Smooth muscle cell of the brain vasculature (primary cell): Measurements from ENCODE around the gene CHD6.

Experiments used
- DNase-seq: peaks from one replicate; pipeline ENCODE4 v3.0.0-alpha.2; 2012; ENCODE audit warnings: low read depth, low spot score

CHD6 gene

DNA sequence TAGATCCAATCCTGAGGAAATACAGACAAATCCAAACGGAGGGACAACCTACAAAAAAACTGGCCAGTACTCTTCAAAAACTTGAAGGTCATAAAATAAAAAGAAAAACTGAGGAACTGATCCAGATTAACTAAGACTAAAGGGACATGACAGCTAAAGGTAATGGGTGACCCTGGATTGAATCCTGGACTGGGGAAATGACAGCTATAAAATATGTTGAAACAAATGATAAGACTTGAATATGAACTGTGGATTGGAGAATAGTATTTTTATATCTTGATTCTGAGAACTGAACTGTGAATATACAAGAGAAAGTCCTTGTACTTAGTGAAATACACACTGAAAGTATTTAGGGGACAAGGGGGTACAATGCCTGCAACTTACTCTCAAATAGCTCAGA is 154.6 kb downstream of the CHD6 start:
- no peak for DNase-seq

DNA sequence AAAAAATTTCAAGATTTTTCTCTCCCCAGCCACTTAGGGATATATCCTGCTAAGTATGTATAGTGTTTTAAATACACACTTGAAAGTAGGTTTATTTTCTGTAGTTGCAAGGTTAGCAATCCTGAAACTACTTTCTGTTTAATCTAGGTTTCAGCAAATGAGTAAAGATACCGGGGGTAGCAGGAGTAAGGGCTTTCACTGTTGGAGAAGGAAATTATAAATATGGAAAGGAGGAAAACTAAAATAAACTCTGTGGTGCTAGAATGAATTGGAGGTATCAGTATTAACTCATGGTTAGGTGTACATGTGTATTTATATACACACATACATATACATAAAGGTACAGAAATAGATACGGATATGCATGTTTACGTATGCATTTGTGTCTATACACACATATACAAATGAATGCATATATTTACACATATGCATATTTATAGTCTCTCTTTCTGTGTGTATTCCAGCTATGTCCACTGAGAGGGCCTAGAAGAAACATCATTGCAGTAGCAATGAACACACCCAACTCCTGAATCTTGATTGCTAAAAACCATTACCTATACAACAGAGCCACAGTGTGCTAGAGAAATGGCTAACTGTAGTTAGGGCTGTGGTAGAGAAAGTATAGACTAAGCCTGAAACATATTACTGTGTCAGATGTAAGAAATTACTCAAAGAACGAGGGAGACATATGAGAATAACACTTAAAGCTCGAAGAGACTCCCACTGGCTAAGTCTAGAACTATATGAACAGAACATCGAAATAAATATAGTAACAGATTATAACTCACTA is 155.6 kb downstream of the CHD6 start:
- no peak for DNase-seq

DNA sequence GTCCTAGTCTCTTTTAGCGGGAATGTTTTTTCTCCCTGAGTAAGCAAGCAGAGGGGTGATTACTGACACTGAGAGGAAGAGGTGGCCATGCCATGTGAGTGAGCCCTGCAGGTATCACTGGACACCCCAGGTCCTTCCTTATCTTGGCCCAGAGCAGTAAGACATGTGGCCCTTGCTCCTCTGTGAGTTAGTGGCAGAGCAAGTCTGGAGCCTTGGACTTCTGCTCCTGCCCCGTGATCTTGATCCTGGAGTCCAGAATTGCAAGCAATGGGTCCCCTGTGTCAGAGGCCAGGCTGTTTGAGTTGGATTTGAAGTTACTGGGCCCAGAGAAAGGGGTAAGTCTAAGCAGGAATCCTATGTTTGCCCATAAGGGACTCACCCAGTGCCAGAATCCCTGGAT is 159.4 kb downstream of the CHD6 start:
- no peak for DNase-seq

DNA sequence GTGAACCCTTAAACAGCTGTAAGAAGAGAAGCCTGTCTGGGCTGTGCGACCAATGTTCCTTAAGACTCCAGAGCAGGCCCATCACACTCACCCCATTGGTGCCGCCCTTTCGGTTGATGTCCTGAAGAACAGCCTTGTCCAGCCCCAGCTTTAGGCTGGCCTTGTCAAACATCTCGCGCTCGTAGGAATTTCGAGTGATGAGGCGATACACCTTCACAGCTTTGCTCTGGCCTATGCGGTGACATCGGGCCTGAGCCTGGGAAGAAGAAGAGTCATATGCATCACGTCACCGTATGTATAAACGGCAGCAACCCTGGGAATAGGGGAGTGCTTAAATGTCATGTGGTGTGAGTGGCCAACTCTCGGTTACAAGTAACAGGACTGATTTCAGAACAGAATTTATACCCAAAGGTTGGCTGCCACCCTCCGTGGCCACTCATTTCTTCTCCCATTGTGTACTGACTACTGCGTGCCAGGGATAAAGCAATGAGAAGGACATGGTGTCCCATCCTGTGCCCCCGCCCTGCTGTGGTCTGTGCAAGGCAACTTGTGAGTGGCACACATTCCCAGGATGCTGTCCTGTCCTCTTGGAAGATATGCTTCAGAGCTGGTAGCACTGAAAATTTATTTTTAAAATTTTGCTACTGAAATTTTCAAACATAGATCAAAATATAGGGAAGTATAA is 160.9 kb downstream of the CHD6 start:
- no peak for DNase-seq

DNA sequence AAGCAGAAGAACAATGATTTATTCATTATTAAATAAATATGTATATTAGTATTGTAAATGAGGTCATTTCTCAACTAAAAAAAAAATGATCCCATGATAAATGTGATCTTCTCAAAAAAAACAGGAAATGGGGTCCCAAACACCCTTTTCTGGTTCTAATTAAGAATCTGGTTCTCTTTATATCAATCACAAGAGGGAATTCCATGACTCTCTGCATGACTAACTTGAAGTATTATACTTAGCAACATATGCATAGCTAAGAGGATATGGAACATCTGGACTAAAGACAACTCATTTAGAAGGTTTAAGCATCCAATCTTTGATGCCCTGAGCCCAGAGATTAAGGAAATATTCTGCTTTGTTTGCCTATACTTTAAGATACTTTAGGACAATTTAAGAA is 161.8 kb downstream of the CHD6 start:
- no peak for DNase-seq

DNA sequence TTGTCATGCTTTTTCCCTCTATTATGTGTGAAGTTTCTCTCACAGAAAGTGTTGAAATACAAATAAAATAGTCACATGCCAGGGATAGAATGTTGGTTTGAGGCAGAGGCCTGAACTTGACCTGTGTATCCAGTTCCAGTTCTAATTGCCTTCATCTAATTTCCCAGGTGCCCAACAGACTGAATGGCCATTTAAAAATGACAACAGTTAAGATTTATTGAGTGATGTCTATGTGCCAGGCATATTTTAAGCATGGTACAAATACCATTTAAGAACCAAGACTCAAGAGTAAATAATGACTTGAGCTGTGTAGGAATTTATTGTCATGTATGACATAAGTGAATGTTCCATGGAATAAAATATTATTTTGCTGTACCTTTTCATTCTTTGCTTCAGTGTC is 163.9 kb downstream of the CHD6 start:
- no peak for DNase-seq

DNA sequence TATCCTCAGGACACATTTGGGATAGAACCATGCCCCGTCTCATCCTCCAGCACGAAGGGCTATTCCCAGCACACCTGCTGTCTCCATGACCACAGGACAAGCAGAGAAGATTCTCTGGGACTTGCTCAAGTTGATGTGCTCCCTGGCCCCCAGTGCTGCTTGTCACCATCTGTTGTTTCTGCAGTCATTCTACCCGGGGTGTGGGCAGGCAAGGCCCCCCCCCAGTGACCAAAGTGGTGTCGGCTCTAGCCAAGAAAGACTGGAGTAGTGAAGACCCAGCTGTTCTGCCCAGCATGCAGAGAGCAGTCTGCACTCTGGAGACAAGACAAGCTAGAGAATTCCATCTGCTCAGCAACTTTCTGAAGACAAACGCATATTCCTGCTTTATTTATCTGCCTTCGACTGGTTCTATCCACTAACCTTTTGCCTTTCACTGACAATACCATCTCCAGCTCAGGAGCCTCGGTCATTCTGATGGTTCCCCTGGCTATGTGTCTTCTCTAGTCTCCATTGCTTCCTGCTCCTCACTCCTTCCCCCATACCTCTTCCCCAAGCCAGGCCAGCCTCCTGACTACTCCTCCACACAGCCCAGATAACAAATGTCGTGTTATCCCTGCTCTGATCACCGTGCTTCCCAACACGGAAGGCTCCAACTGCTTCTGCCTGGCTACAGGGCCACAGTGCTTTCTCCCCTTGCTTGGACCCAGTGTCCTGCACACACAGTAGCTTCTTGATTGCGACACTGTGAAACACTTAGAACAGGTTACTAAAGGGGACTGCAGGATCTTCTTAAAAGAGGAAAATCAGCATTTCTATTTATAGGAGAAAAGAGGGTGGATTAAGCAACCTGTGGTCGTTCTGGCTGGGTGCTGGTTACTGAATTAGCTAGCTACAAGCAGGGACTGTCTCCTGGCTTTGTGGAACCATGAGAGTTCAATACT is 164.9 kb downstream of the CHD6 start:
- no peak for DNase-seq

DNA sequence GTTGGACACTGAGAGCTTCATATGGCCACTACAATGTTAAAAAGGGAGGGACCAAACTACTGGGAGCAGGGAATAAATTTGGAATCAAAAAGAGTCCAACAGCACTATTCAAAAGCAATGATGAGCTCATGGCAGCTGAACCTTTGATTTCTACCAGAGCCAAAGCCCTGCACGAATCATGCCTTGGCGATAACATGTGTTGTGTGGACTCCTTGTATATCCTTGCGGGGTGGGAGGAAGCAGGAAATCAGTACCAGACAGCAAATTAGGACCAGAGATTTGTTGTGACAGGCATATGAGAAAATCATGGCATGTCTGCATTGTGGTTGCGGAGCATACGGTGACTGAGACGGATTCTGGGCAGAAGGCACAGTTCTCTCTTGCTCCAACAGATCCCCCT is 166.0 kb downstream of the CHD6 start:
- no peak for DNase-seq

DNA sequence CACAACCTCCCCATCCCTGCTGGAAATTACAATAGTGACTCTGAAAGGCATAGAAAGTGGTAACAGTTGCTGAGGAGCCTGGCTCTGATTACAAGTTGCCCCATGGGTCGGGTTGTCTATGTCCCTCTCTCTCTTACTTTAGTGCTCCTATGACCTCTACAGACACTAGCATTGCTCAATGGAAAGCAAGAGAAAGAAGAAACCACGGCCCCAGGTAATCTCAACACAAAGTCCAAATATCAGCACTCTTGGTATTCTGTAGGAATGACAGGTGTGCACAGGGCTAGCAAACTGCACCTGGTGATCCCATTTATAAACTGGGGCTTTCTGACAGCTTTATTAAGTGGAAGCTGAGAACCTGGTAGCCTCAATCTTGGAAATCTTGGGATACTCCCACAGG is 171.2 kb downstream of the CHD6 start:
- DNase-seq: no peak

DNA sequence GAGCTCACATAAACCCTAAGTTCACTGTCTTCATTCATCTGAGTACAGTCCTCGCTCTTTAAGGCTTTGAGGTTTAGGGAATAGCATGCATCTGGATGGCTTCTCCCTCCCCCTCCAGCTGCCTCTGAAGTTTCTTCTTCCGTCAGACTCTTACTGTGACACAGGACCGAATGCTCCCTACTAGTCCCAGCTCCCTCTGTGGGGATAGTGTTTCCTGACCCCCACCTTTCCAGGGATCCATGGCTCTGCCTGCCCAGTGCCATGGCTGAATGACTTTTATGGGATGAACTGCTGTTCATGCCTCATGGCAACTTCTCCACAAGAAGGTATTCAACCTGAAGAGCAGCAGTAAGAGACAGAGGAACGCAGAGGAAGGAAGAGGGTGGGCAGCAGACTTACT is 171.7 kb downstream of the CHD6 start:
- no peak for DNase-seq

DNA sequence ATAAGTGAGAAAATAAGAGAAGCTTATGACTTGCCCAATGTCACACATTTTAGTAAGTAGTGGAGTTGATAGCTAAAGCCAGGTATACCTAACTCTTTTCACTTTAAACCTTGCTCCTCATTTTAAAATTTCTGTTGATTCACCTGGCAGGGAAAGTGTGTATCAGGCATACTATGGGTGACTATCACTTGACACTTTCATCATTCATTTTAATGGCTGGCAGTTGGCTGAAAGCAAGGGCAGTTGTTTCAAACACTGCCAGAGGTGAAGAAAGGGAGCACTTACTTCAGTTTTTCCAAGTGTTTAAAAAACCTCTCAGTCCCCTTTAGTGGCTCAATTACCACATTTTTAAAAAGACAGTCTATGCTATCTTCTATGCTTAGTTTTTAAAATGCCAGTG is 173.4 kb downstream of the CHD6 start:
- DNase-seq: no peak

DNA sequence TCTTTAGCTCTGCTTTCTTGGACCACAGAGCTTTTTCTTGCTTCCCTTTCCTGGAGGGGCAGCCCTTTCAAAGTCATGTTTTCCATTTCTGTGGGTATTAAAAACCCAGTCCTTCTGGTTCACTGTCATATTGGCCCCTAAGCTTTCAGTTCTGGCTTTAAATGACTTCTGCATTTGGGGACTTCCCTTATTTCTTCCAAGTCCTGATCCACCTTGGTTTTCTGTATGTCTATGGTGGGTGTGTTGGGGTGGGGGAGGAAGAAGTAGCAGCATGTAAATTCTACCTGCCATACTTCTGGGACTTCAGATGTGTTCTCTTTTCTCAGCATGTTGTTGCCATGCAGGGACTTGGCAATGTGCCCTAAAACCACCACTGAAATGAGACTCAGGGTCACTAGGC is 174.5 kb downstream of the CHD6 start:
- DNase-seq: no peak

DNA sequence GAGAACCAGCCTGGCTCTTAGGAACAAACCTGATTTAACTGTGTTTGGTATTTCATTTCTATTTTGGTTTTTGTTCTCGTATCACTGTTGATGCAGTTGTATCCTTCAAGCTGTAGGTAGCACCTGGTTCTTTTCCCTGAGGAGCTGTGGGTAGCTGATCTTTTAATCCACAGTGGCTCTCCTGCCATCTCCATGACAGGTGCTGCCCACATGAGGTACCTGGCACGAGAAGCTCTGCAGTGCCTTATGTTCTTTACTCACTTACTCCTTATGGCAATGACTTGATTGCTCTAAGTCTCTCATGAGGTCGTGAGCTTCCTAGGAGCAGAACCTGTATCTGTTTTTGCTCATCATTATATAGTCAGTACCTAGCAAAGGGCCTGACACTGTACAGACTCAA is 177.3 kb downstream of the CHD6 start:
- no peak for DNase-seq

DNA sequence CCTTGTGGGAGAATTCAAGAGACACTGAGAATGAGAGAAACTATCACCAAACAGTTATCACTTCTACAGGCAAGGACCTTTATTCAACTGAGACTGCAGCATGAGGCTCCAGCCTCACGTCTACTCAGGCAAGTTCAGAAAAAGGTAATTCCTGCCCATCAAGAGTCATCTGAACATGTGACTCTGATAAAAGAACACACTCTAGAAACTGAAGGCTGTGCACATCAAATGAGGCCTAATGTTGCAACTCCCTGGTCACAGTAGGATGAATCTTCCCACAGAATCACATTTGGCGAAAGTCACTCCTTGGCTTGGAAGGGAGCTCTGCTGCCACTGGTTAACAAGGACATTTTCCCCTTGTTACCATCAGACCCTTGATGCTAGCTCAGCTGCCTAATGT is 180.3 kb downstream of the CHD6 start:
- no peak for DNase-seq

DNA sequence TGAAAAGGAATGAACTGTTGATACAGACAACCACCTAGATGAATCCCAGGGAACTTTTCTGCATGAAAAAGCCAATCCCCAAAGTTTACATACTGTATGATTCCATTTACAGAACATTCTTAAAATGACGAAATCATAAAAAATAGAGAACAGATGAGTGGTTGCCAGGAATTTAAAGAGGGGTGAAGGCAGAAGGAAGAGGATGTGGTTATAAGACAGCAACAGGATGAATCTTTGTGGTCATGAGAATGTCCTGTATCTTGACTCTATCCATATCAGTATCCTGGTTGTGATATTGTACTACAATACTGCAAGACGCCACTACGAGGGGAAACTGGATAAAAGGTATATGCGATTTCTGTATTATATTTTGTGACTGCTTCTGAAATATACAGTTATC is 181.5 kb downstream of the CHD6 start:
- DNase-seq: no peak

DNA sequence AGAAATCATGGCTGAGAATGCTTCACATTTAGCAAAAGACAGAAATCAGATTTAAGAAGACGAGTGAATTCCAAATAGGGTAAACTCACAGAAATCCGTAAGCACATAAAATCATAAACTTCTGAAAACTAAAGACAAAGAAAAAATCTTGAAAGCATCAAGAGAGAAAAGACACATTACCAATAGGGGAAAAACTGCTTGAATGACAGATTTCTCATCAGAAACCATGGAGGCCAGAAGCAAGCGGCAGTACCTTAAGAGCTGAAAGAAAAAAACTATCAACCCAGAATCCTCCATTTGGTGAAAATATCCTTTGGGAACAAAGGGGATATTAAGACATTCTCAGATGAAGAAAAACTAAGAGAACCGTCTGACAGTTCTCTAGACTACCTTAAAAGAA is 185.0 kb downstream of the CHD6 start:
- DNase-seq: no peak

DNA sequence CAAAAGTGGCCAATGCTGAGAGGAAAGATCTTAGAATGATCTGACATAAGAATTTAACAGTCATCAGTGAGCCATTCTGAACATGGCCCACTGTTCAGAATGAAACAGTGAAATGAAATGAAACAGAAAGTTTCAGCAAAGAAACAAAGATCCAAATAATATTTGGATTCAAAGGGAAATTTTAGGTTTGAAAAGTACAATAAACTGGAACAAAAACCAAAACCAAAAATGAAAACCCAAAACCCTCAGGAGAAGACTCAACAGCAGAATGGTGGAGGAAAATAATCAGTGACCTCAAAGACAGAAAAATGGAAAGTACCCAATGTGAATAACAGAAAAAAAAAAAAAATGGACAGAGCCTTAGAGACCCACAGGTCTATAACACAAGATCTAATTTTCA is 185.4 kb downstream of the CHD6 start:
- no peak for DNase-seq

DNA sequence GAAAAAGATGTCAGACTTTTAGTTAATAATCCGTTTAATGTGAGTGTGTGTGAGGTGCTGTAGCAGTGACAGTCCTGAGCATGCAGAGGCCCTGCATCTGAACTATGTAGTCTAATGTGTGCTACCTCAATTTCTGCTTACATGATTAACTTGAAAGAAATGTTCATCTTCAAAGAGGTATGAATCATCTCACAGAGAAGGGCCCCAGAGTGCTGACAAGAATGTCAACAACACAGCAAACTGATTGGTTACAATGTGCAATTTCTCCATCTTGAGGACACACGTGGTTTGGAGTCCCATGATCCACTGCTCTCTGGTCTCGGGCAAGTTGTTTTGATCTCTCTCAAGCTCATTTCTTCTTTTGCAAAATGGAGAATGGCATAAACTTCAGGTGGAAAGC is 189.9 kb downstream of the CHD6 start:
- no peak for DNase-seq

DNA sequence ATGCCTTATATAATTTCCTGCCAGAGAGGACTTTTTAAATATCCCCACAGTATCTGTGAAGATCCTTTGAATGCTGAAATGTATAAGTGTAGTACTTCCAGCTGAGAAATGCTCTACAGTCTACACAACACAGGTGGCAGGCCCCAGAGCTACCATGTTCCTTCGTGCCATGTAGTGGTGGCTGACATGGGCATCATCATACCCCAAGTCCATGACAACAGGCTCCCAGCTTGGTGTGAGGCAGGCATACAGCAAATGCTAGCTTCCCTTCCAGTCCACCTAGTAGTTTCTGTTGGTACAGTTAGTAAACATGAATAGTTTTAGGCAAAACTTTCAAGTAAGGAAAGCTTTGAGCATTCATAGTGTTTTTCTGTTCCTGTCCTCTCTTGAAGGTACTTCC is 190.3 kb downstream of the CHD6 start:
- no peak for DNase-seq

DNA sequence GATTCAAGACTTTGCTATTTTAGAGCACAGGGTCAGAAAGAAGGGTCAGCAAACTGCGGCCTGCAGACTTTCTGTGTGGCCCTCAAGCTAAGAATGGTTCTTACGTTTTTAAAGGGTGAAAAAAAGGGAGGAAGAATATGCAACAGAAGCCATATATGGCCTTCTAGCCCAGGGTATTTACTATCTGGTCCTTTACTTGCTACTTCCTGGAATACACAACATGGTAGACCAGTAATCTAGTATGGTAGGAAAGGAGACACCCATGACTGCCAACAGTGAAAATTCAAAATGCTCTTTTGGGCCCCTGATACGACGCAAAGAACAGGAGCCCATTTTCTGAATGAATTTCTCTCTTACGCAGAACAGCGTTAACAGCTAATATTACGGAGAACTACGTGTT is 191.2 kb downstream of the CHD6 start:
- no peak for DNase-seq

DNA sequence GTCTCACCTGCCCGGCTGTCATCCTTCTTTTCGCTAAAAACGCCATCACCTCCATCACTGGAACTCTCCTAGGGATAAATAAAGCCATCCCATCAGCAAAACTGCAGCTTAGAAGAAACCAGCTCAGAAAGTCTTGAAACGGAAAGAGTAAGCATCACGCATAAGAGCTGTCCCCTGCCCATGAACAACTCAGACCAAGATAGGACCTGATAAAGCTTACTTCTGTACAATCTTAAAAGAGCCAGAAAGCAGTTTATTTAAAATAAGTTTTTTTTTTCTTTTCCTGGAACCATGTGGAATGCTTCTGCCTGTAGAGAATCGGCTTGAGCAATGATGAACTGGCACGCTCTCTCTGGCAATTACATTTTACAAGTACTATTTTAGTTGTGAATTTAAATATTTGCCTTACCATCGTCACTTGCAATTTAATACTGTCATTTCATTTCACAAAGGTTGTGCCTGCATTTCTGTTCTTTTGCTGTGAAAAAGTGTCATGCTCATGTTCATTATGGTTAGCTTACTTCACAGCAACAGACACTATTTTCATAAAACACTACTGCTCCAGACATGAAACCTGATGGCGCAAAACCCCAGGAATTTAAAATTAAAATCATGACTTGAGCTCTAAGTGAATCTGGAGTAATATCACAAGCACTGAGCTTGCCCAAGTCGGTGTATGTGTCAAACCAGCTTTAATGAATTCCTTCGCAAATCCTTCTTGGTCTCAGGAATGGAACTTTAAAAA is 191.9 kb downstream of the CHD6 start:
- DNase-seq: no peak
